Upper lobe of left lung (tissue), 6 donors: Measurements from ENCODE around the gene GOLGA6L2. TPM values are rescaled to one million over a fixed set of nuclear protein-coding genes. Genes with fewer than 3 reads are reported as not detected.

Experiments
- ATAC-seq, 2 donors: fragments of 200-7000 bp; cut with Tn5 transposase; one replicate each; pipeline ENCODE4 v1.9.1; 2022; ENCODE audit warnings: mild to moderate bottlenecking in 2 of 2, moderate library complexity in 2 of 2; ENCODE audit not compliant: low FRiP score in 2 of 2
- DNase-seq, 2 donors: peaks; one replicate each; pipeline ENCODE4 v3.0.0-alpha.2; 2019 to 2020
- H3K27ac ChIP-seq, 4 donors: fragments of 200-600 bp; sonication (generic); one replicate each; pipeline ENCODE4 v1.5.1; 2016 to 2019
- H3K27me3 ChIP-seq, 4 donors: fragments of 200-600 bp; sonication (generic); one replicate each; pipeline ENCODE4 v1.5.1; 2017 to 2019
- H3K36me3 ChIP-seq, 4 donors: fragments of 200-600 bp; sonication (generic); one replicate each; pipeline ENCODE4 v1.5.1; 2016 to 2019
- H3K4me1 ChIP-seq, 4 donors: fragments of 200-600 bp; sonication (generic); one replicate each; pipeline ENCODE4 v1.5.1; 2018 to 2019
- H3K4me3 ChIP-seq, 4 donors: fragments of 200-600 bp; sonication (generic); one replicate each; pipeline ENCODE4 v1.5.1; 2017 to 2019; ENCODE audit warnings: mild to moderate bottlenecking in 2 of 4, moderate library complexity in 1 of 4
- H3K9me3 ChIP-seq, 4 donors: fragments of 200-600 bp; sonication (generic); one replicate each; pipeline ENCODE4 v1.5.1; 2018 to 2019
- EP300 ChIP-seq, 4 donors: sonication (generic); formaldehyde crosslinking; IDR thresholded peaks; one replicate each; pipeline ENCODE4 v1.5.1; 2017; ENCODE audit warnings: antibody characterized with exemption in 4 of 4, control low read depth in 2 of 4
- POLR2A ChIP-seq, 4 donors: fragments of 450-650 bp; IDR thresholded peaks; one replicate each; pipeline ENCODE4 v1.5.1; 2016 to 2017; ENCODE audit warnings: antibody characterized with exemption in 4 of 4, mild to moderate bottlenecking in 2 of 4
- POLR2AphosphoS5 ChIP-seq, 2 donors: sonication (generic); formaldehyde crosslinking; IDR thresholded peaks; one replicate each; pipeline ENCODE4 v1.5.1; 2017; ENCODE audit warnings: antibody characterized with exemption in 2 of 2
- WGBS, 2 donors: methylation state at CpG; one replicate each; pipeline ENCODE4 v1.1.5; 2017 to 2018; 5-methylcytosine and 5-hydroxymethylcytosine counted together
- total RNA-seq, 6 donors: library from RNA; depleted of rRNA in 4 of 6; stranded (reverse); fragments of >200 nt in 4 of 6; gene quantifications; one replicate each; pipeline versions ENCODE4 v1.1.0 to v1.2.1, GENCODE V29; 2016 to 2021
- TF ChIP-seq, protein P1 (sequence below), 6 experiments: fragments of 450-650 bp in 4 of 6; fragments of 200-600 bp in 2 of 6; sonication (generic) in 2 of 6; IDR thresholded peaks; one replicate each; pipeline ENCODE4 v1.5.1; 2016 to 2019; ENCODE audit warnings: antibody characterized with exemption in 6 of 6
- donor health status: DM: no; HTN: no; CAD: no; lungs with moderate emphysema.
- donor health status: DM: no; HTN: yes; CAD: no; lungs with severe emphysema.

The GOLGA6L2 gene
- total RNA-seq, 6 donors from 2014 or later: not detected

DNA sequence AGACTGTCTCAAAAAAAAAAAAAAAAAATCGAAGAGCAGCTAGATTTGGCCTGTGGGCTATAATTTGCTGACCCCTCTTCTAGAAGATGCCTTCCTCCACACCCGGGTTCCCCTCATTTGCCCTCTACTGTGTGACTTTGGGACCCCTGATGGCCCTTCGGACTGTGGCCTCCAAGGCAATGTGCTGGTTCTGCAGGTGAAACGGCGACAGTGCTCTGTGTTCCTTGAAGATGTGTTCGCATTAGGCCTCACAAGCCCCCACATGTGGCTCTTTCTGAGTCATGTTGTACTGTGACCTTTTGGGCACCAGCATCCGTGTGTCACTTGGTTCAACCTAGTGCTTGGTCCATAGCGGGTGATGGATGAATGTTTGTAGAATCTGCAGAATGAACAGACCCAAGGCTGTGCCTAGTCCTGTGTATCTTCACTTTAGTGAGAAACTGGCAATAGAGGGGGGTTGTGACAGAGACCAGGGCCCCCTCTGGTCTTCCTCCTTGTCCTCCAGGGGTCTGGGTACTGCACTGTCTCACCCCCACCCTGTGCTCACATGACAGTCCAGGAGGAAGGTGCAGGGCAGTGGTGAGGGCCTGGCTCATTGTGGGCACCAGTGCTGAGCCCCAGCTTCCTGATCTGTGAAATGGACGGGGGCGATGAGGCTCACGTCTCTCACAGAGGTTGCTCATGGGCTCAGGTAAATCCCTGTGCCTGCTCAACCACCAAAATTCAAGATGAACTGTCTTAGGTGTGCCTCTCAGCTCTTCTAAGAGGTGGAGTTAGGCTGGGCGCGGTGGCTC, 22.7 kb downstream of the GOLGA6L2 start:
- H3K9me3 ChIP-seq: no peaks in the 10 kb centered on the region
- H3K4me1 ChIP-seq: no peaks in the 10 kb centered on the region
- DNase-seq: no peak
- no peak overlapping the region for H3K4me3 ChIP-seq
- TF ChIP-seq POLR2A (IDR thresholded peaks at IDR 0.05) (no peak), POLR2AphosphoS5 (IDR thresholded peaks at IDR 0.05) (no peak), EP300 (IDR thresholded peaks at IDR 0.05) (no peak)
- TF ChIP-seq, protein P1, sequence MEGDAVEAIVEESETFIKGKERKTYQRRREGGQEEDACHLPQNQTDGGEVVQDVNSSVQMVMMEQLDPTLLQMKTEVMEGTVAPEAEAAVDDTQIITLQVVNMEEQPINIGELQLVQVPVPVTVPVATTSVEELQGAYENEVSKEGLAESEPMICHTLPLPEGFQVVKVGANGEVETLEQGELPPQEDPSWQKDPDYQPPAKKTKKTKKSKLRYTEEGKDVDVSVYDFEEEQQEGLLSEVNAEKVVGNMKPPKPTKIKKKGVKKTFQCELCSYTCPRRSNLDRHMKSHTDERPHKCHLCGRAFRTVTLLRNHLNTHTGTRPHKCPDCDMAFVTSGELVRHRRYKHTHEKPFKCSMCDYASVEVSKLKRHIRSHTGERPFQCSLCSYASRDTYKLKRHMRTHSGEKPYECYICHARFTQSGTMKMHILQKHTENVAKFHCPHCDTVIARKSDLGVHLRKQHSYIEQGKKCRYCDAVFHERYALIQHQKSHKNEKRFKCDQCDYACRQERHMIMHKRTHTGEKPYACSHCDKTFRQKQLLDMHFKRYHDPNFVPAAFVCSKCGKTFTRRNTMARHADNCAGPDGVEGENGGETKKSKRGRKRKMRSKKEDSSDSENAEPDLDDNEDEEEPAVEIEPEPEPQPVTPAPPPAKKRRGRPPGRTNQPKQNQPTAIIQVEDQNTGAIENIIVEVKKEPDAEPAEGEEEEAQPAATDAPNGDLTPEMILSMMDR (IDR thresholded peaks at IDR 0.05): no peak
- ATAC-seq: peak in 1 of 2 donors; percentile 75
- H3K27me3 ChIP-seq: no peaks in the 10 kb centered on the region
- no peak overlapping the region for H3K27ac ChIP-seq
- no peaks in the 10 kb centered on the region for H3K36me3 ChIP-seq
- WGBS, 2 donors: 89 to 93% methylated on average over 10 to 13 of the region's 13 CpGs

DNA sequence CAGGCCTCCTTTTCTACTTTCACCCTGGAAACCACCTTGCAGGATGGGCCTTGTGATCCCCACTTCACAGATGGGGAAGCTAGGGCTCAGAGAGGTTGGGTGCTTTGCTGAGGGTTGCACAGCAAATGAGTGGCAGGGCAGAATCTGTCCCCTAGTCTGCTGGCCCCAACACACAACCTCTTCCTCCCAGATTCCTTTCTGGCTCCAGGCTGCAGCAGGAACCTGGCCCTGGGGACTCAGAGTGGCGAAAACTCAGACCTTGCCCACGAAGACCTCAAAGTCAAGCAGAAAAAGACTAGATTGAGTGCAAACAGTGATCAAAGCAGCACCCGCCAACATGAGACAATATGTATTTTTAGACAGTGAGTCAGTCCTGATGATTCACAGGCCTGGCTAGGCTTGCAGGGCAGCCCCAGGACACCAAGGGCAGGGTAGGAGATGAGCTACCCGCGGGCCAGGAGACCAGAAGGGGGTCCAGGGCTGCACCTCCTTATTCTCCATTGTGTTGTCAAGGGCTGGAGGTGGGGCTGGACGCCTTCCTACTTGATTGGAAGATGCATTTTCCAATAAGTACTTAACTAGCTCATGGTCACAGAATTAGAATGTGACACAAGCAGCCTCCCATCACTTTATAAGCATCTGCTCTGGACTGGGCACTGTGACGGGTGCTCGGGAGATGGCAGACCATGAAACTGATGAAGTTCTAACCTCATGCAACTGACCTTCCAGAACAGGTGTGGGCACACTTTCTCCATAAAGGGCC, 23.9 kb downstream of the GOLGA6L2 start:
- no peak overlapping the region for H3K27ac ChIP-seq
- H3K9me3 ChIP-seq: no peaks in the 10 kb centered on the region
- H3K36me3 ChIP-seq: no peaks in the 10 kb centered on the region
- no peaks in the 10 kb centered on the region for H3K4me1 ChIP-seq
- TF ChIP-seq, protein P1 (IDR thresholded peaks at IDR 0.05): no peak
- no peak for TF ChIP-seq POLR2AphosphoS5 (IDR thresholded peaks at IDR 0.05)
- no peak for TF ChIP-seq EP300 (IDR thresholded peaks at IDR 0.05)
- no peak for TF ChIP-seq POLR2A (IDR thresholded peaks at IDR 0.05)
- ATAC-seq (peak; percentile 54 to 86), DNase-seq (no peak)
- 70 to 80% methylated on average over 8 of the region's 8 CpGs for WGBS, 2 donors
- H3K4me3 ChIP-seq: no peak overlapping the region
- H3K27me3 ChIP-seq: no peaks in the 10 kb centered on the region

DNA sequence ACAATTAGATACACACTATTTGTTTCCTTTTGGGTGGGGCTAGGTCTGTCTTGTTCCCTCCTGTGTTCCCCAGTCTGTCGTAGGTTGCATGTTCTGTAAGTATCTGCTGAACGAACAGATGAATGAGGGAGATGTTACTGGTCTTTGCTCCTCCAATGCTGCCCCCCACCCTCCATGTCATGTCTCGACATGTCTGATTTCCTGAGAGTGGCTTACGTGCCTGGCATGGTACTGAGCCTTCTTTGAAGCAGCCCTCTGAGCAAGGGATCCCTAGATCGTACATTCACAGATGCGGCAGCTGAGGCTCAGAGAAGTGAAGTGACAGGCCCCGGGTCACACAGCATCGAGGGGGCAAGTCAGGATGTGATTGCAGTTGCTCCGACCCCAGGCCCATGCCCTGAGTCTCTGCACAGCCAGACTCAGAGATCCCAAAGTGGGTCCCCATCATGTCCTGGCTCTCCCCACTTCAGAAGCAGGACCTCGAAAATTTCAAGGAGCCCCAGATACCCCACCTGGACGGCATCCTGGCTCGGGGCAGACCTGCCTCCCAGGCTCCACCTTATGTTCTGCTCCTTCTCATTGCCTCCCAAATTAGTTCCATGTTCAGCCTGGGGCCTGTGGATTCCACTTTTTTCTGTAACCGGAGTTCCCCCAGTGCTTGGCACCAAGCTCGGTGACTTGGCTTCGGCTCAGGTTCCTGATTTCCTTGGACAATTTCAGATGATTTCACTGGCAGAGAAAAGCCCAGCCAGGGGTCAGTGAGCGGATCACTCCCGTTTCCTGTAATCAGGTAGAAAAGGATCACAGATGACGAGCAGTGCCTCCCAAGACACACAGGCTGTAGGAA, 24.7 kb downstream of the GOLGA6L2 start:
- Histone ChIP-seq H3K4me3 (no peak overlapping the region), H3K4me1 (no peaks in the 10 kb centered on the region), H3K27ac (no peak overlapping the region), H3K9me3 (no peaks in the 10 kb centered on the region), H3K27me3 (no peaks in the 10 kb centered on the region), H3K36me3 (no peaks in the 10 kb centered on the region)
- 78 to 83% methylated on average over 16 to 18 of the region's 18 CpGs for WGBS, 2 donors
- ATAC-seq (no peak), DNase-seq (no peak)
- TF ChIP-seq EP300 (IDR thresholded peaks at IDR 0.05) (no peak), POLR2A (IDR thresholded peaks at IDR 0.05) (no peak), POLR2AphosphoS5 (IDR thresholded peaks at IDR 0.05) (no peak)
- TF ChIP-seq, protein P1 (IDR thresholded peaks at IDR 0.05): no peak

DNA sequence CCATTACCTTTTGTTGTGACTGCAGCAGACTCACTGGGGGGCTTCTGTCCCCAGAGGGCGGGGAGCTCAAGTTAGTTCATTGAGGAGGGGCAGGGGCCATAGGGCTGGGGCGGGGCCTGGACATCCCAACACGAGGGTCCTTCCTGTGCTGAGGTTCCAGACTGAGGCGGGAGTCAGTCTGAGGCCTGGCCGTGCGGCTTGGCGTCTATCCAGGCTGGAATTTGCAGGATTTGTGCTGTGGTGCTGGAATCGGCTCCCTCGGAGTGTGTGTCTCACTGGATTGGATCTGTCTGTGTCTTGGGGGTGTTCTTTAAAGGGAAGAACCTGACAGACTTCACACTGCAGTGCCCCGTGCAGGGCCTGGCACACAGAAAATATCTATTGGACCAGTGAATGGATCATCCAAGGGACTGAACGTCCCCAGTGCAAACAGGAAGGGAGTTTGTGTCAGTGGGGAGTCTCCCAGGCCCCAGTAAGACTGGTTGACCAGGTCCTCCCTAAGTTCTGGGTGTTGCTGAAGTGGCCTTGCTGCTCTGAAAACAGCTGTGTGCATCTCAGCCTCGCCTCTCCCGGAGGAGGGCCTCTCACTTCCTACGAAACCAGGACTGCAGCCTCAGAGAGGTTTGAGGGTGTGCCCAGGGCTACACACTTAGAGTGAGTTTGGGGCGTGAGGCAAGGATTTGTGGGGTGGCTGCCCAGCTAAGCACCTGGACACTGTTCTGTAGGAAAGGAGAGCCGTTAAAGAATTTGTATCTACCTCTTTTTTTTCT, 26.1 kb downstream of the GOLGA6L2 start:
- no peak for TF ChIP-seq EP300 (IDR thresholded peaks at IDR 0.05)
- Histone ChIP-seq H3K36me3 (no peaks in the 10 kb centered on the region), H3K27ac (peak overlapping the region in 1 of 4 donors; percentile 26), H3K4me3 (no peak overlapping the region), H3K9me3 (no peaks in the 10 kb centered on the region), H3K27me3 (no peaks in the 10 kb centered on the region), H3K4me1 (no peaks in the 10 kb centered on the region)
- WGBS, 2 donors: 72 to 80% methylated on average over 11 to 16 of the region's 16 CpGs
- DNase-seq (peak in 1 of 2 donors; percentile 44), ATAC-seq (peak in 1 of 2 donors; percentile 27)
